Dermis lymphatic vessel endothelial cell (primary cell): ENCODE results near the gene MFSD1. TPM values are rescaled to one million over a fixed set of nuclear protein-coding genes. Genes with fewer than 3 reads are reported as not detected.

Source experiments
- total RNA-seq: library from RNA; depleted of rRNA; stranded (reverse); fragments of >200 nt; gene quantifications from 2 replicates; pipeline ENCODE4 v1.2.1, GENCODE V29; 2014

The MFSD1 gene
- 76.4 and 99.7 TPM in 2 replicates for total RNA-seq

GRCh38 chr3:158801696-158802408 lies at the start of gene MFSD1:
Gene MFSD1 (plus strand): TSS chr3:158802054. CDS start chr3:158802153, 99 bp downstream.

Other genes starting within 250 kb of the MFSD1 start
- gene MLF1, start 230.9 kb upstream of the MFSD1 start, total RNA-seq = 6.9 and 9.0 TPM in 2 replicates
- 98.5 and 101 TPM in 2 replicates for gene GFM1, start 157.5 kb upstream of the MFSD1 start, total RNA-seq
- gene LXN, start 129.4 kb upstream of the MFSD1 start, total RNA-seq = 29.8 and 40.4 TPM in 2 replicates
- 0.98 and 2.3 TPM in 2 replicates for gene RARRES1, start 69.6 kb upstream of the MFSD1 start, total RNA-seq